HFF-Myc (cell line): ENCODE measurements around the gene GABRG2.

ENCODE experiments used
- DNase-seq: peaks from one replicate; pipeline ENCODE4 v3.0.0-alpha.2; 2011; ENCODE audit warnings: low read depth; ENCODE audit errors: extremely low read depth
- H3K4me3 ChIP-seq: replicated peaks from 2 replicates; pipeline ENCODE4 v1.5.1; 2011; ENCODE audit warnings: low read depth, mild to moderate bottlenecking, control low read depth, low read length
- TF ChIP-seq, protein P1 (sequence below): IDR thresholded peaks from 2 replicates; pipeline ENCODE4 v1.5.1; 2012; ENCODE audit warnings: mild to moderate bottlenecking, low read depth, low read length, control low read depth; ENCODE audit errors: missing control alignments

GABRG2 gene

GRCh38 chr5:162067162-162067561 lies 411 bp upstream of the GABRG2 start:
- no peak overlapping the region for H3K4me3 ChIP-seq
- DNase-seq, result no peak
- TF ChIP-seq, protein P1, sequence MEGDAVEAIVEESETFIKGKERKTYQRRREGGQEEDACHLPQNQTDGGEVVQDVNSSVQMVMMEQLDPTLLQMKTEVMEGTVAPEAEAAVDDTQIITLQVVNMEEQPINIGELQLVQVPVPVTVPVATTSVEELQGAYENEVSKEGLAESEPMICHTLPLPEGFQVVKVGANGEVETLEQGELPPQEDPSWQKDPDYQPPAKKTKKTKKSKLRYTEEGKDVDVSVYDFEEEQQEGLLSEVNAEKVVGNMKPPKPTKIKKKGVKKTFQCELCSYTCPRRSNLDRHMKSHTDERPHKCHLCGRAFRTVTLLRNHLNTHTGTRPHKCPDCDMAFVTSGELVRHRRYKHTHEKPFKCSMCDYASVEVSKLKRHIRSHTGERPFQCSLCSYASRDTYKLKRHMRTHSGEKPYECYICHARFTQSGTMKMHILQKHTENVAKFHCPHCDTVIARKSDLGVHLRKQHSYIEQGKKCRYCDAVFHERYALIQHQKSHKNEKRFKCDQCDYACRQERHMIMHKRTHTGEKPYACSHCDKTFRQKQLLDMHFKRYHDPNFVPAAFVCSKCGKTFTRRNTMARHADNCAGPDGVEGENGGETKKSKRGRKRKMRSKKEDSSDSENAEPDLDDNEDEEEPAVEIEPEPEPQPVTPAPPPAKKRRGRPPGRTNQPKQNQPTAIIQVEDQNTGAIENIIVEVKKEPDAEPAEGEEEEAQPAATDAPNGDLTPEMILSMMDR, result no peak

DNA sequence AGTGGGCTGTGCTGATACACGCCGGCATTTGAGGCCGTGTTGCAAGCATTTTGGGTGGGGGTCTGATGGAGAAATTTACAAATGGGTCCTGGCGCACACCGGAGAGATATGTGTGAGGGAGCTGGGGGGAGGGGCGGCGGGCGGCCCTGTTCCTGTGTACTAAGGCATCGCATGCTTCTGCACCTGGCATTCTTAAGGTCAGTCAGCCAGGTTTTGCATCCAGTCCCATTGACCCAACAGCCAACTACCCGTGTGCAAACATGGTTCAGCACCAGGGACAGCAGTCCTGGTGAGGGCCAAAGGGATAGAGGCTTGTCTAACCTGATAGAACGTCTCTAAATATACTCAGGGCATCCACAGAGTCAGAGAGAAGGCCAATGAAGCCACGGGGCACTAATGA lies 839 bp downstream of the GABRG2 start:
- TF ChIP-seq, protein P1, result no peak
- DNase-seq, result no peak
- H3K4me3 ChIP-seq, result no peak overlapping the region

GRCh38 chr5:162068936-162069335 lies 1.4 kb downstream of the GABRG2 start:
- no peak for DNase-seq
- no peak overlapping the region for H3K4me3 ChIP-seq
- TF ChIP-seq, protein P1, result no peak

DNA sequence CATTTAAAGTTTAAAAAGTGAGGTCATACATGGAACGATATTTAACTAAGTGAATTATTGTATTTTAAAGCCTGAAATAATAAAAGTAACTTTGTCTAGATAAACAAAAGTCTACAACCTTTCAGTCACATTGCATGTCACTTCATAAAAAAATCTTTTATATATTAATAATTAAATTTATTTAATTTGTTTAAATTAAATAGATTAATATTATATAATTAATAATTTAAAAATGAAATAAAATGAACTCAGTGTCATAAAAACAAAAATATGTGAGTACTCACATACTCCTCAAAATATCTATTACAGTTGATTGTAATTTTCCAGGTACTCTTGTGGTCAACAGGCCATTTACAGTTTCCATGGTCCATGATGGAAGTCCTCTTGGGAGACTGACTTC lies 11.2 kb downstream of the GABRG2 start:
- DNase-seq, result no peak
- H3K4me3 ChIP-seq, result no peak overlapping the region
- TF ChIP-seq, protein P1, result no peak

DNA sequence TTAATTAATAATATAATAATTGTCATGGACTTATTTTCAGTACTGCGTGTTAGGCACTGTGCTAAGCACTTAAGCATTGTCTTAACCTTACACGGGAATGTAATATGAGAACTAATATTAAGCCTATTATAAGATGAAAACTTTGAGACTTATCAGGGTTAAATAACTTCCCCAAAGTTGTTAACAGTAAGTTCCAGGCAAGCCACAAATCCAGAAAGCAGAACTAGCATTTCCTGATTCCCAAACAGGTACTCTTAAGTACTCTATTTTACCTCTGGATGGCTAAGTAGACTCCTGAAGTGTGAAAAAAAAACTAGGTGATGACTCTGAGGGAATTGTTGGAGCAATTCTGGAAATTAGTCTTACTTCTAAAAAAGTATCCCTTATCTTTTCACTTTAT lies 23.8 kb downstream of the GABRG2 start:
- DNase-seq, result no peak
- H3K4me3 ChIP-seq, result no peak overlapping the region
- TF ChIP-seq, protein P1, result no peak

GRCh38 chr5:162096448-162096847 lies 28.9 kb downstream of the GABRG2 start:
- H3K4me3 ChIP-seq, result no peak overlapping the region
- no peak for DNase-seq
- TF ChIP-seq, protein P1, result no peak

- DNase-seq, result no peak
- TF ChIP-seq, protein P1, result no peak
- H3K4me3 ChIP-seq, result no peak overlapping the region
These were observed 40.0 kb downstream of the GABRG2 start for GRCh38 chr5:162107591-162107990.
